Caco-2 (cell line): ENCODE results near the gene SMYD3. TPM values are rescaled to one million over a fixed set of nuclear protein-coding genes. Genes with fewer than 3 reads are reported as not detected.

Experiments used
- BruUV-seq: library from RNA; stranded (reverse); fragments of 400-500 nt; replicated peaks from 2 replicates; lab custom pipeline; 2021; lab: Mats Ljungman, UMichigan
- CTCF ChIA-PET: fragments of 300-600 bp; sonication (Branson Sonifier 250); formaldehyde crosslinking; loops from one replicate; lab custom pipeline; 2022; ENCODE audit warnings: antibody characterized with exemption; lab: Charles Lee
- POLR2A ChIA-PET: fragments of 300-600 bp; sonication (Branson Sonifier 250); formaldehyde crosslinking; loops from one replicate; lab custom pipeline; 2022; ENCODE audit warnings: antibody characterized with exemption; lab: Charles Lee
- DNase-seq, 2 experiments: peaks; one replicate each; pipeline versions ENCODE4 v3.0.0 to v3.0.0-alpha.2; 2020 to 2022
- H3K27me3 ChIP-seq: replicated peaks from 2 replicates; pipeline ENCODE4 v1.6.0; 2011; ENCODE audit warnings: low read length; ENCODE audit not compliant: control insufficient read depth, insufficient read depth
- H3K36me3 ChIP-seq: 2 replicates; pipeline ENCODE4 v1.5.1; 2011; ENCODE audit warnings: low read length; ENCODE audit not compliant: control insufficient read depth, insufficient read depth
- H3K4me1 ChIP-seq: fragments of 250-450 bp; sonication (Bioruptor Pico); 2 replicates; pipeline ENCODE4 v1.5.1; 2020; ENCODE audit warnings: mild to moderate bottlenecking
- H3K4me3 ChIP-seq: 2 replicates; pipeline ENCODE4 v1.5.1; 2011; ENCODE audit warnings: low read depth, mild to moderate bottlenecking, control low read depth, low read length
- H3K9me3 ChIP-seq: fragments of 250-450 bp; sonication (Bioruptor Pico); 2 replicates; pipeline ENCODE4 v1.5.1; 2020; ENCODE audit warnings: mild to moderate bottlenecking, moderate library complexity
- H3K27ac Mint-ChIP-seq: one replicate; pipeline ENCODE4 v1.8.0; 2022; ENCODE audit warnings: mixed read lengths; ENCODE audit not compliant: unreplicated experiment
- H3K27me3 Mint-ChIP-seq: one replicate; pipeline ENCODE4 v1.8.0; 2022; ENCODE audit warnings: mixed read lengths; ENCODE audit not compliant: insufficient read depth, unreplicated experiment
- H3K36me3 Mint-ChIP-seq: one replicate; pipeline ENCODE4 v1.8.0; 2022; ENCODE audit warnings: mild to moderate bottlenecking, mixed read lengths; ENCODE audit not compliant: insufficient read depth, unreplicated experiment
- H3K4me1 Mint-ChIP-seq: one replicate; pipeline ENCODE4 v1.8.0; 2022; ENCODE audit warnings: low read depth, mixed read lengths; ENCODE audit not compliant: unreplicated experiment
- H3K4me3 Mint-ChIP-seq: one replicate; pipeline ENCODE4 v1.8.0; 2022; ENCODE audit warnings: mild to moderate bottlenecking, moderate library complexity, mixed read lengths; ENCODE audit not compliant: unreplicated experiment
- H3K9me3 Mint-ChIP-seq: one replicate; pipeline ENCODE4 v1.8.0; 2022; ENCODE audit warnings: mixed read lengths; ENCODE audit not compliant: unreplicated experiment
- intact Hi-C: fragments of 100-400 bp; cut with micrococcal nuclease; formaldehyde crosslinking; loops from one replicate; pipeline ENCODE4 v1.10.0; 2022; ENCODE audit not compliant: unreplicated experiment
- total RNA-seq: library from RNA; stranded (reverse); gene quantifications from 2 replicates; pipeline ENCODE4 v1.2.3, GENCODE V29; 2022
- TF ChIP-seq, protein P1 (sequence below), 2 experiments: fragments of 200-600 bp in 1 of 2; IDR thresholded peaks; 1 replicate in 1 of 2; 2 replicates in 1 of 2; pipeline versions ENCODE4 v1.5.1 to v1.8.0; 2011 to 2022; ENCODE audit warnings: antibody characterized with exemption in 1 of 2, control low read depth in 1 of 2, inconsistent platforms in 1 of 2, low read depth in 1 of 2, low read length in 1 of 2, mild to moderate bottlenecking in 1 of 2, moderate library complexity in 1 of 2; ENCODE audit not compliant: insufficient read depth in 1 of 2, severe bottlenecking in 1 of 2, unreplicated experiment in 1 of 2

The SMYD3 gene
- total RNA-seq, 1 experiment from 2014 or later = 33.0 TPM

DNA sequence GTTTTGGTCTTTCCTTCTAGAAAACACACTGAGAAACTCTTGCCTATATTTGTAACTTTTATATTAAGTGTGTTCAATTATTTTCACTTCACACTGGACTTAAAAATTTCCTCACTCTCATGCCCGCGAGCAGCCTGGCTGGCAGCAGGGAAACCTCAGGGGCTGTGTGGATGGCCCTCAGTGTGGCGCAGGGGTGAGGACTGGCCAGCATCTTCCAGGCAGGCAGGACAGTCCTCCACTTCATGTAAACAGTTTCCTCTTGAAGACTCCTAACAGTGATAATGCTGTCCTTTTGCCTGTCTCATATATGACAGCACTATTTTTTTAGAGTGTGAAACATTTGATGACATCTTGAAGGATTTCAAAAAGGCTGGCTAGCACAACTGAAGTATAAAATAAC lies 733.7 kb downstream of the SMYD3 start:
- Mint-ChIP-seq H3K9me3 (no peaks in the 10 kb centered on the region), H3K4me1 (peaks cover 8% of the 10 kb centered on the region), H3K27ac (no peak overlapping the region), H3K36me3 (no peaks in the 10 kb centered on the region), H3K27me3 (no peaks in the 10 kb centered on the region), H3K4me3 (no peak overlapping the region)
- Histone ChIP-seq H3K4me1 (peaks cover 11% of the 10 kb centered on the region; the same call in 1 of the 2 replicates), H3K36me3 (no peaks in the 10 kb centered on the region), H3K4me3 (no peak overlapping the region), H3K9me3 (no peaks in the 10 kb centered on the region), H3K27me3 (no peaks in the 10 kb centered on the region)
- ChIA-PET CTCF (no interaction called here), POLR2A (no interaction called here)
- no peak for DNase-seq
- TF ChIP-seq, protein P1, sequence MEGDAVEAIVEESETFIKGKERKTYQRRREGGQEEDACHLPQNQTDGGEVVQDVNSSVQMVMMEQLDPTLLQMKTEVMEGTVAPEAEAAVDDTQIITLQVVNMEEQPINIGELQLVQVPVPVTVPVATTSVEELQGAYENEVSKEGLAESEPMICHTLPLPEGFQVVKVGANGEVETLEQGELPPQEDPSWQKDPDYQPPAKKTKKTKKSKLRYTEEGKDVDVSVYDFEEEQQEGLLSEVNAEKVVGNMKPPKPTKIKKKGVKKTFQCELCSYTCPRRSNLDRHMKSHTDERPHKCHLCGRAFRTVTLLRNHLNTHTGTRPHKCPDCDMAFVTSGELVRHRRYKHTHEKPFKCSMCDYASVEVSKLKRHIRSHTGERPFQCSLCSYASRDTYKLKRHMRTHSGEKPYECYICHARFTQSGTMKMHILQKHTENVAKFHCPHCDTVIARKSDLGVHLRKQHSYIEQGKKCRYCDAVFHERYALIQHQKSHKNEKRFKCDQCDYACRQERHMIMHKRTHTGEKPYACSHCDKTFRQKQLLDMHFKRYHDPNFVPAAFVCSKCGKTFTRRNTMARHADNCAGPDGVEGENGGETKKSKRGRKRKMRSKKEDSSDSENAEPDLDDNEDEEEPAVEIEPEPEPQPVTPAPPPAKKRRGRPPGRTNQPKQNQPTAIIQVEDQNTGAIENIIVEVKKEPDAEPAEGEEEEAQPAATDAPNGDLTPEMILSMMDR (IDR thresholded peaks at IDR 0.05; ENCODE audit: insufficient read depth in 1 of 2, low read depth in 1 of 2, low read length in 1 of 2, severe bottlenecking in 1 of 2, unreplicated experiment in 1 of 2) = no peak
- intact Hi-C loops = no loop called here
- BruUV-seq = no TSS peak

DNA sequence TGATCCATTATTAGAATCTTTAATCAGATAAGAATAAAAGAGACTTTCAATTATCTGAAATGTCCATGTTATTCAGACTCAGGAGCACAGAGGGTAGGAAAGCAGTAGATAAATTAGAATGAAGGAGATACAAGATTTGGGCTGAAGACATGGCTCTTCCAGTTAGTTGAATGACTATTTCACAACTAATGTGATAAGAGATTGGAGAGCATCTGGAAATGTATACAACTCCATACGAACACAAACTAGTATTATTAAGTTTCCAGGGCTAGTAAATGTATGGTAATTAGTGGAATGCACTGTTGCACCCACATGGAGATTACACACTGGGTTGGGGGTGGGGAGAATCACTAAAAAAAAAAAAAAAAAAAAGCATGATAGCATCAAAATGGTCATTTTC lies 734.3 kb downstream of the SMYD3 start:
- Mint-ChIP-seq H3K36me3 (no peaks in the 10 kb centered on the region), H3K9me3 (no peaks in the 10 kb centered on the region), H3K27ac (no peak overlapping the region), H3K4me1 (peaks cover 8% of the 10 kb centered on the region), H3K4me3 (no peak overlapping the region), H3K27me3 (no peaks in the 10 kb centered on the region)
- Histone ChIP-seq H3K9me3 (no peaks in the 10 kb centered on the region), H3K27me3 (no peaks in the 10 kb centered on the region), H3K4me3 (no peak overlapping the region), H3K4me1 (peaks cover 11% of the 10 kb centered on the region; the same call in 1 of the 2 replicates), H3K36me3 (no peaks in the 10 kb centered on the region)
- no TSS peak for BruUV-seq
- POLR2A ChIA-PET = no interaction called here
- DNase-seq = no peak
- TF ChIP-seq, protein P1 (IDR thresholded peaks at IDR 0.05; ENCODE audit: insufficient read depth in 1 of 2, low read depth in 1 of 2, low read length in 1 of 2, severe bottlenecking in 1 of 2, unreplicated experiment in 1 of 2) = no peak
- CTCF ChIA-PET = no interaction called here
- intact Hi-C loops = no loop called here

DNA sequence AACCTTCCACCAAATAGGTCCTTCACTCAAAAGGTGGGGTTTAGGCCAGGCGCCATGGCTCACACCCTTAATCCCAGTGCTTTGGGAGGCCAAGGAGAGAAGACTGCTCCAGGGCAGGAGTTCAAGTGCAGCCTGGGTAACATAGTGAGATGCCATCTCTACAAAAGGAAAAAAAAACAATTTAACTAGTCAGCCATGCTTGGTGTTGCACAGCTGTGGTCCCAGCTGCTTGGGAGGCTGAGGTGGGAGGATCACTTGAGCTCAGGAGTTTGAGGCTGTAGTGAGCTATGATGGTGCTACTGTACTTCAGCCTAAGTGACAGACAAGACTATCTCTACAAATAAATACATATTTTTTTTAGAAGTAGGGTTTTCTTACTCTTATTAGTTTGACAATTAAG lies 734.8 kb downstream of the SMYD3 start:
- no TSS peak for BruUV-seq
- POLR2A ChIA-PET = no interaction called here

More for the DNA sequence above, 734.8 kb downstream of the SMYD3 start:
- no peak for DNase-seq
- H3K36me3 ChIP-seq = no peaks in the 10 kb centered on the region
- no peak overlapping the region for H3K4me3 ChIP-seq
- intact Hi-C loops = no loop called here
- H3K4me1 ChIP-seq = peaks cover 11% of the 10 kb centered on the region; the same call in 1 of the 2 replicates
- Mint-ChIP-seq H3K27ac (no peak overlapping the region), H3K36me3 (no peaks in the 10 kb centered on the region), H3K27me3 (no peaks in the 10 kb centered on the region), H3K4me1 (peaks cover 8% of the 10 kb centered on the region), H3K9me3 (no peaks in the 10 kb centered on the region), H3K4me3 (no peak overlapping the region)
- CTCF ChIA-PET = no interaction called here
- H3K27me3 ChIP-seq = no peaks in the 10 kb centered on the region
- no peaks in the 10 kb centered on the region for H3K9me3 ChIP-seq
- TF ChIP-seq, protein P1 (IDR thresholded peaks at IDR 0.05; ENCODE audit: insufficient read depth in 1 of 2, low read depth in 1 of 2, low read length in 1 of 2, severe bottlenecking in 1 of 2, unreplicated experiment in 1 of 2) = no peak
